AG09319 (cell line): ENCODE results near the gene SHC4.
"Not testable (repeated sequence)": the region's sequence is repeated elsewhere in the genome, so short reads cannot be mapped to it uniquely, and the experiment has no call there.

Experiments used
- DNase-seq: peaks from one replicate; pipeline ENCODE4 v3.0.0-alpha.2; 2010; ENCODE audit warnings: low read depth; ENCODE audit errors: extremely low read depth
- TF ChIP-seq, protein P1 (sequence below): IDR thresholded peaks from 2 replicates; pipeline ENCODE4 v1.5.1; 2011; ENCODE audit warnings: low read depth, mild to moderate bottlenecking, inconsistent platforms, low read length, moderate library complexity

Gene SHC4

DNA sequence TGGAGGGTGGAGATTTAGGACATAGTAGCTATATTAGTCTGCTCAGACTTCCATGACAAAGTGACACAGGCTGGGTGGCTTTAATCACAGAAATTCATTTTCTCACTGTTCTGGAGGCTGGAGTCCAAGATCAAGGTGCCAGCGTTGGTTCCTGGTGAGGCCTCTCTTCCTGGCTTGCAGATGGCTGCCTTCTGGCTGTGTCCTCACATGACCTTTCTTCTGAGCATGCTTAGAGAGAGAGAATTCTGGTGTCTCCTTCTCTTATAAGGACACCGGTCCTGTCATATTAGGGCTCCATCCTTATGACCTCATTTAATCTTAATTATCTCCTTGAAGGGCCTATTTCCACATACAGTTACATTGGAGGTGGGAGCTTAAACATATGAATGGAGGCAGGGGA lies 14.9 kb upstream of the SHC4 start:
- DNase-seq, result no peak
- TF ChIP-seq, protein P1, sequence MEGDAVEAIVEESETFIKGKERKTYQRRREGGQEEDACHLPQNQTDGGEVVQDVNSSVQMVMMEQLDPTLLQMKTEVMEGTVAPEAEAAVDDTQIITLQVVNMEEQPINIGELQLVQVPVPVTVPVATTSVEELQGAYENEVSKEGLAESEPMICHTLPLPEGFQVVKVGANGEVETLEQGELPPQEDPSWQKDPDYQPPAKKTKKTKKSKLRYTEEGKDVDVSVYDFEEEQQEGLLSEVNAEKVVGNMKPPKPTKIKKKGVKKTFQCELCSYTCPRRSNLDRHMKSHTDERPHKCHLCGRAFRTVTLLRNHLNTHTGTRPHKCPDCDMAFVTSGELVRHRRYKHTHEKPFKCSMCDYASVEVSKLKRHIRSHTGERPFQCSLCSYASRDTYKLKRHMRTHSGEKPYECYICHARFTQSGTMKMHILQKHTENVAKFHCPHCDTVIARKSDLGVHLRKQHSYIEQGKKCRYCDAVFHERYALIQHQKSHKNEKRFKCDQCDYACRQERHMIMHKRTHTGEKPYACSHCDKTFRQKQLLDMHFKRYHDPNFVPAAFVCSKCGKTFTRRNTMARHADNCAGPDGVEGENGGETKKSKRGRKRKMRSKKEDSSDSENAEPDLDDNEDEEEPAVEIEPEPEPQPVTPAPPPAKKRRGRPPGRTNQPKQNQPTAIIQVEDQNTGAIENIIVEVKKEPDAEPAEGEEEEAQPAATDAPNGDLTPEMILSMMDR, result no peak

GRCh38 chr15:48976444-48977088 lies 12.8 kb upstream of the SHC4 start:
- TF ChIP-seq, protein P1, result no peak
- no peak for DNase-seq

DNA sequence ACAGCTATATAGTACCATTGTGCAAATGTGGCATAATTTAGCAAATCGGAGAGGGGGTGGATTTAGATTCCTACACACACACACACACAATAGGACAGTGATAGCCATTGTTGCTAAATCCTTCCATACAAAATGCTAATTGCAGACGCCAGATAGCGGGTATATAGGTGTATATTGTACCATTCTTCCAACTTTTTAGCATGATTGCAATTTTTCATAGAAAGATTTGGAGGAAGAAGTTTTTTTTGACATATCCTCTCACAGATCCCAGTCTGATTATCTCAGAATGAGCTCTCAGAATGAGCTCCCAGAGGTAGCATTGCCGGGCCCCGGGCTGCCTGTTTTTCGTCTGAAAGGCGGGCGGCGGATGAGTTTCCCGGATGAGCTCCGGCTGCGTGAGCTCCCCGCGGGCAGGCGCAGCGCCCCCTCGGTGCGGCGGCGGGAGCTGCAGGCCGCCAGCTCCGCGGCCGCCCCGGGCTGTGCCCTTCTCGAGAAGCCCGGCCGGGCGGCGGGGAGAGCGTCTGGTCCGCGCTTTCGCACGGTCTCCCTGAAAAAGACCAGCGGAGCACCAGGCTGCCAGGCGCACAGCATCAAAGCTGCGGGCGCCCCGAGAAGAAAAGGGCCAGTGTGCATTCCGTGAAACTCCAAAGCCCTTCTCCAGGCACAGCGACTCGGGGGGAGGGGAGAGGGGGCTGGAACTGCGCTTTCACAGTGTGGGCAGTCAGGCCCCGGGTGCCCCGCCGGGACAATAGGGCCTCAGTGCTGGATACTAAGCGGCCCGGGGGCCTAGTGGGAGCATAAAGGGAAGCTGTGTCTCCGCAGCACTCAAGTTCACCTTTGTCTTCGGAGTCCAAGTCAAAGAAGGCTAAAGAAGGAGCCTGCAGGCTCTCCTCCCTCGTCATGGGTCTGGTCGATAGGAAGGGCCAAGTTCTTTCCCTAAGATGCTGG lies 12.0 kb upstream of the SHC4 start:
- TF ChIP-seq, protein P1, result peak; percentile 53
- no peak for DNase-seq

GRCh38 chr15:48974882-48975281 lies 11.2 kb upstream of the SHC4 start:
- no peak for DNase-seq
- TF ChIP-seq, protein P1, result no peak

GRCh38 chr15:48972750-48973503 lies 9.2 kb upstream of the SHC4 start:
- no peak for DNase-seq
- TF ChIP-seq, protein P1, result no peak

GRCh38 chr15:48970926-48971325 lies 7.2 kb upstream of the SHC4 start:
- not testable (repeated sequence) for DNase-seq

GRCh38 chr15:48968066-48968465 lies 4.3 kb upstream of the SHC4 start:
- DNase-seq, result no peak
- TF ChIP-seq, protein P1, result no peak
